ENCODE results near the gene NTM. TPM values are rescaled to one million over a fixed set of nuclear protein-coding genes. Genes with fewer than 3 reads are reported as not detected.

Gene NTM
- total and polyA plus RNA-seq, 2 of the 8 experiments (the other 6 are each of a cell fraction or from before 2014, with no cell fraction given) = 13.4 to 20.0 TPM

DNA sequence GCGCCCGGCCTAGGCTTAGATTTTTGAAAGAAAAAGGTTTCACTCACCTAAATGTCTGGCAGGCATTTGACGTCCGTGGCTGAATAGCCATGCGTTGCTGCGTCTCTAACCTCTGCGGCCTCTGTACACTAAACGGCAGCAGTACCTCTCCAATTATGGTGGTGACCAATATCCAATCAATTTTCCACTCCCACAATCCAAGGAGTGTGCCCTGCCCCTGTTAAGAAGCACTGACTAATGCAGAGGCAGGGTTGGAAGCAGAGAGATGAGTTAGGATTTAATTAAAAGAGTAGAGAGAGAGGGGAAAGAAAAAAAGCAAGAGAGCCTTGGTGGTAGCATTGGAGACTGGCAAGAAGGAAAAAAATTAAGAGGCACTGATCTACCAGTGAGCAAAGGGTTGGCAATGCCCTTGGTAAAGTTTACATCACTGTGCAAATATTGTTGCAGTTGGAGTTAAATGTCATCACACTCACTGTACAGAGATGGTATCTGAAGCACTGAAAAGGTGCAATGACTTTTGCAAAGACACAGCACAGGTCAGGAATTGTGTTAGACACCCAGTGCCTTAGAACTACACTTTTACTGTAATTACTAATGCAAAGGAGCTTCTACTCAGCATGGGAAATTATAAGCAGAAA, 526.7 kb downstream of the NTM start:
- Histone ChIP-seq H3K27me3 (replicated peaks in 1 of 4; ENCODE audit: control insufficient read depth in 3 of 4, extremely low read depth in 1 of 4, insufficient read depth in 3 of 4, low read length in 3 of 4) (no peaks in the 10 kb centered on the region), H2BK5ac (ENCODE audit: low read depth, low read length) (no peak overlapping the region), H3K4ac (replicated peaks; ENCODE audit: insufficient read length, low read depth, low read length) (no peak overlapping the region), H4K8ac (ENCODE audit: extremely low read depth, insufficient read depth, low read length) (no peak overlapping the region), H3K4me3 (ENCODE audit: extremely low read depth in 1 of 4, insufficient read depth in 2 of 4, low read depth in 3 of 4, low read length in 4 of 4) (no peak overlapping the region), H4K5ac (ENCODE audit: insufficient read length, low read depth, low read length) (no peak overlapping the region), H3K27ac (ENCODE audit: low read depth, low read length) (no peak overlapping the region), H3K79me2 (ENCODE audit: control insufficient read depth in 1 of 2, insufficient read depth in 2 of 2, low read length in 2 of 2) (no peaks in the 10 kb centered on the region), H2AFZ (ENCODE audit: low read length) (no peak overlapping the region), H3K4me1 (replicated peaks in 1 of 4; ENCODE audit: control insufficient read depth in 3 of 4, insufficient read depth in 4 of 4, low read length in 3 of 4) (peaks cover 2 to 6% (median 4%) of the 10 kb centered on the region in 4 experiments; a peak in 2 of 7 replicates), H3K79me1 (ENCODE audit: low read depth, low read length) (no peaks in the 10 kb centered on the region), H3K9me3 (ENCODE audit: insufficient read depth in 2 of 2, low read depth in 1 of 2, low read length in 1 of 2) (no peaks in the 10 kb centered on the region), H3K18ac (ENCODE audit: extremely low read depth, low read length) (no peak overlapping the region), H4K20me1 (replicated peaks in 1 of 2; ENCODE audit: control insufficient read depth in 1 of 2, insufficient read depth in 2 of 2, low read length in 2 of 2) (no peaks in the 10 kb centered on the region), H4K91ac (replicated peaks; ENCODE audit: insufficient read length, low read length) (no peak overlapping the region), H3K56ac (replicated peaks; ENCODE audit: insufficient read length, low read depth, low read length) (no peak overlapping the region), H3K9ac (replicated peaks in 1 of 4; ENCODE audit: extremely low read depth in 1 of 4, low read depth in 3 of 4, low read length in 3 of 4) (no peak overlapping the region), H2BK15ac (ENCODE audit: low read length) (no peak overlapping the region), H2BK12ac (ENCODE audit: low read depth, low read length) (no peak overlapping the region), H2AK5ac (ENCODE audit: low read depth, low read length) (no peak overlapping the region), H3K23ac (ENCODE audit: insufficient read length) (no peak overlapping the region), H3K23me2 (ENCODE audit: low read depth, low read length) (no peaks in the 10 kb centered on the region), H3K36me3 (ENCODE audit: control insufficient read depth in 2 of 4, insufficient read depth in 4 of 4, low read length in 3 of 4) (no peaks in the 10 kb centered on the region), H2BK120ac (replicated peaks; ENCODE audit: low read depth, low read length) (no peak overlapping the region), H3K4me2 (ENCODE audit: insufficient read depth in 1 of 2, low read depth in 2 of 2, low read length in 2 of 2) (no peak overlapping the region), H3K14ac (ENCODE audit: insufficient read length) (no peak overlapping the region), H2BK20ac (ENCODE audit: low read length) (no peak overlapping the region)
- ChIA-PET CTCF (ENCODE audit: partially characterized antibody) (no interaction called here), POLR2A (ENCODE audit: partially characterized antibody) (no interaction called here)
- DNase-seq (ENCODE audit: low read depth in 1 of 2, low spot score in 2 of 2) (no peak), FAIRE-seq (no peak)
- WGBS, 2 experiments (ENCODE audit: extremely low coverage in 1 of 2, insufficient coverage in 1 of 2, insufficient read length in 1 of 2, insufficient replicate concordance in 2 of 2, low coverage in 1 of 2, low lambda C conversion rate in 2 of 2, missing lambda C conversion rate in 1 of 2) = 93% methylated on average over 8 of the region's 8 CpGs; no CpG with 5 or more reads in 1 of the 2 experiments
- TF ChIP-seq CHD1 (IDR thresholded peaks at IDR 0.05; ENCODE audit: low read depth, low read length) = no peak
- no peak for TF ChIP-seq HDAC2 (IDR thresholded peaks at IDR 0.05; ENCODE audit: borderline replicate concordance in 1 of 2, low read depth in 2 of 2, low read length in 2 of 2)
- TF ChIP-seq MAX (IDR thresholded peaks at IDR 0.05) = no peak
- TF ChIP-seq YY1 (IDR thresholded peaks at IDR 0.05; ENCODE audit: low read depth, low read length) = no peak
- no peak for TF ChIP-seq RXRA (IDR thresholded peaks at IDR 0.05; ENCODE audit: insufficient read depth, low read depth, low read length)
- TF ChIP-seq TBP (IDR thresholded peaks at IDR 0.05; ENCODE audit: low read depth, low read length) = no peak
- no peak for TF ChIP-seq POLR2AphosphoS5 (IDR thresholded peaks at IDR 0.05; ENCODE audit: low read depth, low read length)
- TF ChIP-seq ZNF274 (IDR thresholded peaks at IDR 0.05; ENCODE audit: borderline replicate concordance, extremely low read depth, low read length) = no peak
- TF ChIP-seq RFX5 (IDR thresholded peaks at IDR 0.05; ENCODE audit: borderline replicate concordance, low read depth, low read length) = no peak
- no peak for TF ChIP-seq RNF2 (IDR thresholded peaks at IDR 0.05; ENCODE audit: borderline replicate concordance, low read depth, low read length, missing control alignments, poor library complexity, severe bottlenecking)
- no peak for TF ChIP-seq CREB1 (IDR thresholded peaks at IDR 0.05)
